ENCODE results near the gene MORN5.

MORN5 gene

GRCh38 chr9:122184551-122184950, 24.8 kb downstream of the MORN5 start:
- Histone ChIP-seq H3K27ac (no peak overlapping the region), H3K9ac (no peak overlapping the region), H3K36me3 (ENCODE audit: control insufficient read depth, insufficient read depth, low read length) (no peaks in the 10 kb centered on the region), H2AFZ (no peak overlapping the region), H3K9me3 (ENCODE audit: control insufficient read depth, low read length) (no peaks in the 10 kb centered on the region), H3K79me2 (no peaks in the 10 kb centered on the region), H3K27me3 (ENCODE audit: control insufficient read depth, insufficient read depth, low read length) (no peaks in the 10 kb centered on the region), H3K4me2 (ENCODE audit: low read length) (no peak overlapping the region), H3K4me3 (ENCODE audit: low read depth, low read length) (no peak overlapping the region), H3K4me1 (no peaks in the 10 kb centered on the region)
- TF ChIP-seq CTCF (IDR thresholded peaks at IDR 0.05) = no peak

DNA sequence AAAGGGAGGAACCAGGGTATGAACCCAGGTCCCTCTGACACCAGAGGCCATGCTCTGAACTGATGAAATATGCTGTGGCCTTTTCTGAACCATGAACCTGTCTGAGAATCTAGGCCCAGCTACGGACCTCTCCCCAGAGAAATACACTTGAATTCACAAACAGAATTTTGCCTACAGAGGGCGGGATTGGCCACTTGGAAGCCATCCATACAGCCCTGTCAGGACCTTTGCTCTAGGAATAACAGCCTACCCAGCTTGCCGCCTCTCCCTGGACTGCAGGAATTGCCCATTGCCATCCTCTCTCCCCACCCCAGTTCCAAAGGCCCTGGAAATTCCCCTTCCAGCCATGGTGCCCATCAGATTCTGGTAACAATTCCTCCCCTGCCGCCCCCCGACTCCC, 26.6 kb downstream of the MORN5 start:
- no peak overlapping the region for H3K4me3 ChIP-seq (ENCODE audit: low read depth, low read length)
- H3K4me1 ChIP-seq = no peaks in the 10 kb centered on the region
- H3K4me2 ChIP-seq (ENCODE audit: low read length) = no peak overlapping the region
- H3K79me2 ChIP-seq = no peaks in the 10 kb centered on the region
- no peak for TF ChIP-seq CTCF (IDR thresholded peaks at IDR 0.05)
- H3K9me3 ChIP-seq (ENCODE audit: control insufficient read depth, low read length) = no peaks in the 10 kb centered on the region
- no peaks in the 10 kb centered on the region for H3K36me3 ChIP-seq (ENCODE audit: control insufficient read depth, insufficient read depth, low read length)
- no peak overlapping the region for H3K9ac ChIP-seq
- H3K27me3 ChIP-seq (ENCODE audit: control insufficient read depth, insufficient read depth, low read length) = no peaks in the 10 kb centered on the region
- H3K27ac ChIP-seq = no peak overlapping the region
- H2AFZ ChIP-seq = no peak overlapping the region

GRCh38 chr9:122186777-122187470, 27.2 kb downstream of the MORN5 start:
- Histone ChIP-seq H3K9me3 (ENCODE audit: control insufficient read depth, low read length) (no peaks in the 10 kb centered on the region), H3K4me1 (no peaks in the 10 kb centered on the region), H3K9ac (no peak overlapping the region), H3K36me3 (ENCODE audit: control insufficient read depth, insufficient read depth, low read length) (no peaks in the 10 kb centered on the region), H3K27ac (no peak overlapping the region), H3K4me2 (ENCODE audit: low read length) (no peak overlapping the region), H3K79me2 (no peaks in the 10 kb centered on the region), H2AFZ (no peak overlapping the region), H3K4me3 (ENCODE audit: low read depth, low read length) (no peak overlapping the region), H3K27me3 (ENCODE audit: control insufficient read depth, insufficient read depth, low read length) (no peaks in the 10 kb centered on the region)
- no peak for TF ChIP-seq CTCF (IDR thresholded peaks at IDR 0.05)

DNA sequence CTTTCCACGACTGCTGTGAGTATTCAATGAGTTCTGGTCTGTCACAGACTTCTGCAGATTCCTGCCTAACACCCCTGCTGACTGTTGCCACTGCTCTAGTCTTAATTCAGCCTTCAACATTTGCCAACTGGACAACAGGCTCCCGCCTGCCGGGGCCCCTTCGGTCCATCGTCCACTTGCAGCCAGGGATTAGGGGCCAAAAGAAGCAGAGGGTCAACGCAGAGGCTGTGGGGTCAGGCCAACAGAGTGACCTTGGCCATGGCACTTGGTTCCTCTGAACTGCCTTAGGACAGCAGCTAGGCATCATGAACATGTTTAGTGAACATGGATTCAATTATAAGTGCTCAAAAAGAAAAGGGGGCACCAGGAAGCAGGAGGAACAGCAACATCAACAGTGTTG, 28.7 kb downstream of the MORN5 start:
- no peak overlapping the region for H3K4me3 ChIP-seq (ENCODE audit: low read depth, low read length)
- H3K36me3 ChIP-seq (ENCODE audit: control insufficient read depth, insufficient read depth, low read length) = no peaks in the 10 kb centered on the region
- H3K27ac ChIP-seq = no peak overlapping the region
- H3K9me3 ChIP-seq (ENCODE audit: control insufficient read depth, low read length) = no peaks in the 10 kb centered on the region
- H2AFZ ChIP-seq = no peak overlapping the region
- TF ChIP-seq CTCF (IDR thresholded peaks at IDR 0.05) = no peak
- H3K27me3 ChIP-seq (ENCODE audit: control insufficient read depth, insufficient read depth, low read length) = no peaks in the 10 kb centered on the region
- H3K4me1 ChIP-seq = no peaks in the 10 kb centered on the region
- no peaks in the 10 kb centered on the region for H3K79me2 ChIP-seq
- no peak overlapping the region for H3K4me2 ChIP-seq (ENCODE audit: low read length)
- H3K9ac ChIP-seq = no peak overlapping the region
